Measurements from ENCODE around the gene CNTROB. TPM values are rescaled to one million over a fixed set of nuclear protein-coding genes. Genes with fewer than 3 reads are reported as not detected.

The CNTROB gene
- total RNA-seq, 1 experiment from 2014 or later: 39.7 TPM

DNA sequence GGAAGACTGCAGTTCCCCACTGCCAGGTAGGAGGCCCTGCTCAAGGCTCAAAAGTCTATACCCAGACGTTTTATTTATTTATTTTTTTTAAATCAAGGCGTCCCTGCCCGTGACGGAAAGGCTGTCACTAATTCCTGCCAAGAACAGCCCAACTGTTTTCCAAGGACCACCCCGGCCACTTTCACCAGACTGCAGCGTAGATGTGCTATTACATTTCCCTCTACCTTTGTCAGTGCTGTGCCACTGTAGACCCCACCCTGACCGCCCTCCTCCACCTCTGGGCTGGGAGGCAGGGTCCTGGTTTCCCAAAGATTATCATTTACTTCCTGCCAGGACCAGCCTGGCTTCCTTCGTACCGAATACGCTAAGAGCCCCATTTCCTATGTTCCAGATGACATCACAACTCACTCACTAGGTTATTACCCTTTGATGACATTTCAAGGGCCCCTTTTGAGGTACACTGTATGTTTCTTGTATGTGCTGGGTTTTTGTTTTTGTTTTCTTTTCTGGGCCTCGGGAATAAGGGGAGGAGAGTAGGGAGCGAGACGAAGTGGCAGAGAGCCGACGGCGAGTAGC, 9.6 kb upstream of the CNTROB start:
- ChIA-PET POLR2A (no interaction called here), CTCF (interaction anchor here (0.9 to 1.8 kb wide), 5 partner anchors 9 to 119 kb away, joined by 3 to 7 read pairs (median 3); no protein-coding TSS in a partner anchor)
- Mint-ChIP-seq H3K4me1 (peaks cover 9% of the 10 kb centered on the region), H3K4me3 (peak overlapping the region; percentile 58), H3K27ac (no peak overlapping the region), H3K36me3 (no peaks in the 10 kb centered on the region), H3K27me3 (ENCODE audit: low read depth) (peaks cover 94% of the 10 kb centered on the region), H3K9me3 (0 out of 2 replicates have a peak, but pooled peaks cover 3% of the 10 kb centered on the region)
- TF ChIP-seq, protein P1, sequence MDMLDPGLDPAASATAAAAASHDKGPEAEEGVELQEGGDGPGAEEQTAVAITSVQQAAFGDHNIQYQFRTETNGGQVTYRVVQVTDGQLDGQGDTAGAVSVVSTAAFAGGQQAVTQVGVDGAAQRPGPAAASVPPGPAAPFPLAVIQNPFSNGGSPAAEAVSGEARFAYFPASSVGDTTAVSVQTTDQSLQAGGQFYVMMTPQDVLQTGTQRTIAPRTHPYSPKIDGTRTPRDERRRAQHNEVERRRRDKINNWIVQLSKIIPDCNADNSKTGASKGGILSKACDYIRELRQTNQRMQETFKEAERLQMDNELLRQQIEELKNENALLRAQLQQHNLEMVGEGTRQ (CRISPR knock-in tag; IDR thresholded peaks at IDR 0.05): peak; percentile 23; the same call in 1 of the 2 replicates
- TF ChIP-seq, protein P2, sequence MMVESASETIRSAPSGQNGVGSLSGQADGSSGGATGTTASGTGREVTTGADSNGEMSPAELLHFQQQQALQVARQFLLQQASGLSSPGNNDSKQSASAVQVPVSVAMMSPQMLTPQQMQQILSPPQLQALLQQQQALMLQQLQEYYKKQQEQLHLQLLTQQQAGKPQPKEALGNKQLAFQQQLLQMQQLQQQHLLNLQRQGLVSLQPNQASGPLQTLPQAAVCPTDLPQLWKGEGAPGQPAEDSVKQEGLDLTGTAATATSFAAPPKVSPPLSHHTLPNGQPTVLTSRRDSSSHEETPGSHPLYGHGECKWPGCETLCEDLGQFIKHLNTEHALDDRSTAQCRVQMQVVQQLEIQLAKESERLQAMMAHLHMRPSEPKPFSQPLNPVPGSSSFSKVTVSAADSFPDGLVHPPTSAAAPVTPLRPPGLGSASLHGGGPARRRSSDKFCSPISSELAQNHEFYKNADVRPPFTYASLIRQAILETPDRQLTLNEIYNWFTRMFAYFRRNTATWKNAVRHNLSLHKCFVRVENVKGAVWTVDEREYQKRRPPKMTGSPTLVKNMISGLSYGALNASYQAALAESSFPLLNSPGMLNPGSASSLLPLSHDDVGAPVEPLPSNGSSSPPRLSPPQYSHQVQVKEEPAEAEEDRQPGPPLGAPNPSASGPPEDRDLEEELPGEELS (CRISPR knock-in tag; IDR thresholded peaks at IDR 0.05): no peak; the same call in 1 of the 2 replicates
- DNase-seq (ENCODE audit: low spot score) (no peak), ATAC-seq (no peak)

DNA sequence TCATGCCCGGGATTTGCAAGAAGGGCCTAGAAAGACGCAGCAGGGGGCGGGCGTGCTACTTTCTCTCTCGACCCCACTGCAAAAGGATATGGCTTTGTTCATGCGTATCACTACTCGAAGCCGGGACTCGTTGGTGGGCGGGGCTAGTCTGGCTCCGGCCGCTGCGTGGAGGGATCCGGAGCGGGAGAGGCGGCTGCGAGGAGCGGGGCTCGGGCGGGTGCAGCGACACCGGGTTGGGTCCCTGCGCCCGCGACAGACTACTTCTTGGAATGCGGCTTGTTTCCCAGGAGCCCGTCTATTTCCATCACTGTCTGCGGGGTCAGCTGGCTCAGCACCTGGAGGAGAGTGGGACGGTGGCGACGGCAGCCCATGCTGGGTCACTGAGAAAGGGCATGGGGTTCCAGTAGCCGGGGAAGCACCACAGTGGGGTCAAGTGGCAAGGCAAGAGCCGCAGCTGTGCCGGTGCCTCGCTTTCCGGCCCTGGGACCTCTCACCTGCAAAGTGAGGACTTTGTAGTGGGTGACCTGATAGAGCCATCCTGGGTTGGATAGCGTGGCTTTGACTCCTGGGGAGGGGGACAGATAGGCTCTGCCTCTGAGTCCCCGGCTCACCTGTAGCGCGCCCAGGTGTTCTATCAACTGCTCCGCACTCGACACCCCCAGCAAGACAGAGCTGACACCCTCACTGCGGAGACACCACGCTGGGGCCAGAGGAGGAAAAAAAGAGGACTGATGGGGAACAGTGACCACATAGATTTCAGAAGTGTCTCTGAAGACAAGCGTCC, 9.0 kb upstream of the CNTROB start:
- ATAC-seq (peak; percentile 84), DNase-seq (ENCODE audit: low spot score) (peak; percentile 92)
- Mint-ChIP-seq H3K27ac (no peak overlapping the region), H3K27me3 (ENCODE audit: low read depth) (peaks cover 94% of the 10 kb centered on the region), H3K36me3 (no peaks in the 10 kb centered on the region), H3K9me3 (0 out of 2 replicates have a peak, but pooled peaks cover 3% of the 10 kb centered on the region), H3K4me1 (peaks cover 9% of the 10 kb centered on the region), H3K4me3 (peak overlapping the region; percentile 58)
- ChIA-PET POLR2A (no interaction called here), CTCF (interaction anchor here (0.8 to 1.8 kb wide), 4 partner anchors 10 to 135 kb away, joined by 3 to 7 read pairs (median 4); no protein-coding TSS in a partner anchor)
- TF ChIP-seq NFE2L1 (CRISPR knock-in tag; IDR thresholded peaks at IDR 0.05) (peak; percentile 94), MXD4 (CRISPR knock-in tag; IDR thresholded peaks at IDR 0.05; ENCODE audit: borderline replicate concordance) (no peak), NR1H2 (CRISPR knock-in tag; IDR thresholded peaks at IDR 0.05) (no peak), TEAD1 (CRISPR knock-in tag; IDR thresholded peaks at IDR 0.05) (peak; percentile 59; the same call in 1 of the 2 replicates), FOXP1 (CRISPR knock-in tag; IDR thresholded peaks at IDR 0.05; ENCODE audit: borderline replicate concordance) (no peak), ETV6 (CRISPR knock-in tag; IDR thresholded peaks at IDR 0.05) (peak; percentile 25; the same call in 1 of the 2 replicates), NR2C2 (CRISPR knock-in tag; IDR thresholded peaks at IDR 0.05) (no peak), ZNF232 (CRISPR knock-in tag; IDR thresholded peaks at IDR 0.05) (0 out of 2 replicates have a peak, but pooled peaks have one; percentile 82), IRF2 (CRISPR knock-in tag; IDR thresholded peaks at IDR 0.05; ENCODE audit: borderline replicate concordance, low read depth) (no peak)
- TF ChIP-seq, protein P3, sequence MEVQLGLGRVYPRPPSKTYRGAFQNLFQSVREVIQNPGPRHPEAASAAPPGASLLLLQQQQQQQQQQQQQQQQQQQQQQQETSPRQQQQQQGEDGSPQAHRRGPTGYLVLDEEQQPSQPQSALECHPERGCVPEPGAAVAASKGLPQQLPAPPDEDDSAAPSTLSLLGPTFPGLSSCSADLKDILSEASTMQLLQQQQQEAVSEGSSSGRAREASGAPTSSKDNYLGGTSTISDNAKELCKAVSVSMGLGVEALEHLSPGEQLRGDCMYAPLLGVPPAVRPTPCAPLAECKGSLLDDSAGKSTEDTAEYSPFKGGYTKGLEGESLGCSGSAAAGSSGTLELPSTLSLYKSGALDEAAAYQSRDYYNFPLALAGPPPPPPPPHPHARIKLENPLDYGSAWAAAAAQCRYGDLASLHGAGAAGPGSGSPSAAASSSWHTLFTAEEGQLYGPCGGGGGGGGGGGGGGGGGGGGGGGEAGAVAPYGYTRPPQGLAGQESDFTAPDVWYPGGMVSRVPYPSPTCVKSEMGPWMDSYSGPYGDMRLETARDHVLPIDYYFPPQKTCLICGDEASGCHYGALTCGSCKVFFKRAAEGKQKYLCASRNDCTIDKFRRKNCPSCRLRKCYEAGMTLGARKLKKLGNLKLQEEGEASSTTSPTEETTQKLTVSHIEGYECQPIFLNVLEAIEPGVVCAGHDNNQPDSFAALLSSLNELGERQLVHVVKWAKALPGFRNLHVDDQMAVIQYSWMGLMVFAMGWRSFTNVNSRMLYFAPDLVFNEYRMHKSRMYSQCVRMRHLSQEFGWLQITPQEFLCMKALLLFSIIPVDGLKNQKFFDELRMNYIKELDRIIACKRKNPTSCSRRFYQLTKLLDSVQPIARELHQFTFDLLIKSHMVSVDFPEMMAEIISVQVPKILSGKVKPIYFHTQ (CRISPR knock-in tag; IDR thresholded peaks at IDR 0.05): no peak
- TF ChIP-seq, protein P4, sequence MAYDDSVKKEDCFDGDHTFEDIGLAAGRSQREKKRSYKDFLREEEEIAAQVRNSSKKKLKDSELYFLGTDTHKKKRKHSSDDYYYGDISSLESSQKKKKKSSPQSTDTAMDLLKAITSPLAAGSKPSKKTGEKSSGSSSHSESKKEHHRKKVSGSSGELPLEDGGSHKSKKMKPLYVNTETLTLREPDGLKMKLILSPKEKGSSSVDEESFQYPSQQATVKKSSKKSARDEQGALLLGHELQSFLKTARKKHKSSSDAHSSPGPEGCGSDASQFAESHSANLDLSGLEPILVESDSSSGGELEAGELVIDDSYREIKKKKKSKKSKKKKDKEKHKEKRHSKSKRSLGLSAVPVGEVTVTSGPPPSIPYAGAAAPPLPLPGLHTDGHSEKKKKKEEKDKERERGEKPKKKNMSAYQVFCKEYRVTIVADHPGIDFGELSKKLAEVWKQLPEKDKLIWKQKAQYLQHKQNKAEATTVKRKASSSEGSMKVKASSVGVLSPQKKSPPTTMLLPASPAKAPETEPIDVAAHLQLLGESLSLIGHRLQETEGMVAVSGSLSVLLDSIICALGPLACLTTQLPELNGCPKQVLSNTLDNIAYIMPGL (CRISPR knock-in tag; IDR thresholded peaks at IDR 0.05): peak; percentile 77; the same call in 1 of the 2 replicates
- TF ChIP-seq, protein P5, sequence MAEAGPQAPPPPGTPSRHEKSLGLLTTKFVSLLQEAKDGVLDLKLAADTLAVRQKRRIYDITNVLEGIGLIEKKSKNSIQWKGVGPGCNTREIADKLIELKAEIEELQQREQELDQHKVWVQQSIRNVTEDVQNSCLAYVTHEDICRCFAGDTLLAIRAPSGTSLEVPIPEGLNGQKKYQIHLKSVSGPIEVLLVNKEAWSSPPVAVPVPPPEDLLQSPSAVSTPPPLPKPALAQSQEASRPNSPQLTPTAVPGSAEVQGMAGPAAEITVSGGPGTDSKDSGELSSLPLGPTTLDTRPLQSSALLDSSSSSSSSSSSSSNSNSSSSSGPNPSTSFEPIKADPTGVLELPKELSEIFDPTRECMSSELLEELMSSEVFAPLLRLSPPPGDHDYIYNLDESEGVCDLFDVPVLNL (CRISPR knock-in tag; IDR thresholded peaks at IDR 0.05; ENCODE audit: borderline replicate concordance, low read depth): no peak
- TF ChIP-seq, protein P6, sequence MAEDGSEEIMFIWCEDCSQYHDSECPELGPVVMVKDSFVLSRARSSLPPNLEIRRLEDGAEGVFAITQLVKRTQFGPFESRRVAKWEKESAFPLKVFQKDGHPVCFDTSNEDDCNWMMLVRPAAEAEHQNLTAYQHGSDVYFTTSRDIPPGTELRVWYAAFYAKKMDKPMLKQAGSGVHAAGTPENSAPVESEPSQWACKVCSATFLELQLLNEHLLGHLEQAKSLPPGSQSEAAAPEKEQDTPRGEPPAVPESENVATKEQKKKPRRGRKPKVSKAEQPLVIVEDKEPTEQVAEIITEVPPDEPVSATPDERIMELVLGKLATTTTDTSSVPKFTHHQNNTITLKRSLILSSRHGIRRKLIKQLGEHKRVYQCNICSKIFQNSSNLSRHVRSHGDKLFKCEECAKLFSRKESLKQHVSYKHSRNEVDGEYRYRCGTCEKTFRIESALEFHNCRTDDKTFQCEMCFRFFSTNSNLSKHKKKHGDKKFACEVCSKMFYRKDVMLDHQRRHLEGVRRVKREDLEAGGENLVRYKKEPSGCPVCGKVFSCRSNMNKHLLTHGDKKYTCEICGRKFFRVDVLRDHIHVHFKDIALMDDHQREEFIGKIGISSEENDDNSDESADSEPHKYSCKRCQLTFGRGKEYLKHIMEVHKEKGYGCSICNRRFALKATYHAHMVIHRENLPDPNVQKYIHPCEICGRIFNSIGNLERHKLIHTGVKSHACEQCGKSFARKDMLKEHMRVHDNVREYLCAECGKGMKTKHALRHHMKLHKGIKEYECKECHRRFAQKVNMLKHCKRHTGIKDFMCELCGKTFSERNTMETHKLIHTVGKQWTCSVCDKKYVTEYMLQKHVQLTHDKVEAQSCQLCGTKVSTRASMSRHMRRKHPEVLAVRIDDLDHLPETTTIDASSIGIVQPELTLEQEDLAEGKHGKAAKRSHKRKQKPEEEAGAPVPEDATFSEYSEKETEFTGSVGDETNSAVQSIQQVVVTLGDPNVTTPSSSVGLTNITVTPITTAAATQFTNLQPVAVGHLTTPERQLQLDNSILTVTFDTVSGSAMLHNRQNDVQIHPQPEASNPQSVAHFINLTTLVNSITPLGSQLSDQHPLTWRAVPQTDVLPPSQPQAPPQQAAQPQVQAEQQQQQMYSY (CRISPR knock-in tag; IDR thresholded peaks at IDR 0.05): 0 out of 2 replicates have a peak, but pooled peaks have one; percentile 27
- TF ChIP-seq, protein P7, sequence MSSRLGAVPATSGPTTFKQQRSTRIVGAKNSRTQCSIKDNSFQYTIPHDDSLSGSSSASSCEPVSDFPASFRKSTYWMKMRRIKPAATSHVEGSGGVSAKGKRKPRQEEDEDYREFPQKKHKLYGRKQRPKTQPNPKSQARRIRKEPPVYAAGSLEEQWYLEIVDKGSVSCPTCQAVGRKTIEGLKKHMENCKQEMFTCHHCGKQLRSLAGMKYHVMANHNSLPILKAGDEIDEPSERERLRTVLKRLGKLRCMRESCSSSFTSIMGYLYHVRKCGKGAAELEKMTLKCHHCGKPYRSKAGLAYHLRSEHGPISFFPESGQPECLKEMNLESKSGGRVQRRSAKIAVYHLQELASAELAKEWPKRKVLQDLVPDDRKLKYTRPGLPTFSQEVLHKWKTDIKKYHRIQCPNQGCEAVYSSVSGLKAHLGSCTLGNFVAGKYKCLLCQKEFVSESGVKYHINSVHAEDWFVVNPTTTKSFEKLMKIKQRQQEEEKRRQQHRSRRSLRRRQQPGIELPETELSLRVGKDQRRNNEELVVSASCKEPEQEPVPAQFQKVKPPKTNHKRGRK (CRISPR knock-in tag; IDR thresholded peaks at IDR 0.05; ENCODE audit: borderline replicate concordance): no peak
